ENCODE data around the gene DNAJA4. TPM values are rescaled to one million over a fixed set of nuclear protein-coding genes. Genes with fewer than 3 reads are reported as not detected.
"Not testable (repeated sequence)": the region's sequence is repeated elsewhere in the genome, so short reads cannot be mapped to it uniquely, and the experiment has no call there.

Gene DNAJA4
- total RNA-seq, 3 donors from 2014 or later, result 16.0 to 28.1 (median 22.6) TPM

- Histone ChIP-seq H3K4me3 (no peak overlapping the region), H3K27me3 (no peaks in the 10 kb centered on the region), H3K27ac (no peak overlapping the region), H3K36me3 (no peaks in the 10 kb centered on the region), H3K9me3 (no peaks in the 10 kb centered on the region), H3K4me1 (no peaks in the 10 kb centered on the region)
- intact Hi-C loops (cut with DNase I; ENCODE audit: low total_unique reads), result no loop called here
- TF ChIP-seq CTCF (IDR thresholded peaks at IDR 0.05) (no peak), POLR2AphosphoS5 (IDR thresholded peaks at IDR 0.05) (no peak), POLR2A (IDR thresholded peaks at IDR 0.05) (no peak)
- DNase-seq (ENCODE audit: low spot score in 2 of 2), result peak in 1 of 2 donors; percentile 19
Measured at GRCh38 chr15:78244101-78244500, 20.3 kb upstream of the DNAJA4 start.

GRCh38 chr15:78244893-78245292 lies 19.5 kb upstream of the DNAJA4 start:
- TF ChIP-seq CTCF (IDR thresholded peaks at IDR 0.05) (no peak), POLR2AphosphoS5 (IDR thresholded peaks at IDR 0.05) (no peak), POLR2A (IDR thresholded peaks at IDR 0.05) (no peak)
- no peaks in the 10 kb centered on the region for H3K27me3 ChIP-seq
- H3K9me3 ChIP-seq, result no peaks in the 10 kb centered on the region
- peak in 1 of 2 donors; percentile 20 for DNase-seq (ENCODE audit: low spot score in 2 of 2)
- H3K27ac ChIP-seq, result no peak overlapping the region
- no peaks in the 10 kb centered on the region for H3K4me1 ChIP-seq
- intact Hi-C loops (cut with DNase I; ENCODE audit: low total_unique reads), result no loop called here
- H3K36me3 ChIP-seq, result no peaks in the 10 kb centered on the region
- H3K4me3 ChIP-seq, result no peak overlapping the region

GRCh38 chr15:78245392-78245791 lies 19.0 kb upstream of the DNAJA4 start:
- peak in 1 of 2 donors; percentile 12 for DNase-seq (ENCODE audit: low spot score in 2 of 2)
- H3K9me3 ChIP-seq; intact Hi-C loops (cut with DNase I; ENCODE audit: low total_unique reads): not testable (repeated sequence)

GRCh38 chr15:78245976-78246620 lies 18.3 kb upstream of the DNAJA4 start:
- H3K36me3 ChIP-seq; intact Hi-C loops (cut with DNase I; ENCODE audit: low total_unique reads); H3K4me1 ChIP-seq; H3K27ac ChIP-seq; H3K4me3 ChIP-seq; H3K27me3 ChIP-seq; H3K9me3 ChIP-seq: not testable (repeated sequence)
- DNase-seq (ENCODE audit: low spot score in 2 of 2), result peak in 1 of 2 donors; percentile 28

More at GRCh38 chr15:78245392-78245791, 19.0 kb upstream of the DNAJA4 start:
- H3K4me1 ChIP-seq, H3K27ac ChIP-seq, H3K4me3 ChIP-seq, H3K27me3 ChIP-seq, H3K36me3 ChIP-seq: not testable (repeated sequence)

GRCh38 chr15:78247911-78248310 lies 16.5 kb upstream of the DNAJA4 start:
- H3K27me3 ChIP-seq, result no peaks in the 10 kb centered on the region
- no peaks in the 10 kb centered on the region for H3K36me3 ChIP-seq
- H3K4me1 ChIP-seq, result no peaks in the 10 kb centered on the region
- TF ChIP-seq POLR2AphosphoS5 (IDR thresholded peaks at IDR 0.05), result no peak
- TF ChIP-seq CTCF (IDR thresholded peaks at IDR 0.05), result no peak
- TF ChIP-seq POLR2A (IDR thresholded peaks at IDR 0.05), result no peak
- intact Hi-C loops (cut with DNase I; ENCODE audit: low total_unique reads), result no loop called here
- no peak overlapping the region for H3K4me3 ChIP-seq
- no peaks in the 10 kb centered on the region for H3K9me3 ChIP-seq
- H3K27ac ChIP-seq, result no peak overlapping the region
- peak in 1 of 2 donors; percentile 0 for DNase-seq (ENCODE audit: low spot score in 2 of 2)

GRCh38 chr15:78249131-78249530 lies 15.2 kb upstream of the DNAJA4 start:
- DNase-seq (ENCODE audit: low spot score in 2 of 2), result no peak
- Histone ChIP-seq H3K4me3 (no peak overlapping the region), H3K9me3 (no peaks in the 10 kb centered on the region), H3K4me1 (no peaks in the 10 kb centered on the region), H3K27ac (no peak overlapping the region), H3K27me3 (no peaks in the 10 kb centered on the region), H3K36me3 (no peaks in the 10 kb centered on the region)
- TF ChIP-seq CTCF (IDR thresholded peaks at IDR 0.05) (no peak), POLR2AphosphoS5 (IDR thresholded peaks at IDR 0.05) (no peak), POLR2A (IDR thresholded peaks at IDR 0.05) (no peak)
- intact Hi-C loops (cut with DNase I; ENCODE audit: low total_unique reads), result no loop called here
